OCI-LY7 (cell line): ENCODE measurements around the gene CXorf38.

Experiments
- CTCF ChIP-seq: fragments of 200-600 bp; sonication (generic); conservative IDR thresholded peaks from 2 replicates; pipeline ENCODE4 v1.5.1; 2014; ENCODE audit warnings: mild to moderate bottlenecking, antibody characterized with exemption, low read length, moderate library complexity, mixed read lengths
- EZH2phosphoT487 ChIP-seq: fragments of 200-600 bp; sonication (generic); IDR thresholded peaks from 2 replicates; pipeline ENCODE4 v1.6.1; 2018; ENCODE audit warnings: low read depth, borderline replicate concordance, mild to moderate bottlenecking, mixed run types, antibody characterized with exemption, low read length, moderate library complexity, mixed read lengths

GRCh38 chrX:40625294-40625693, 22.1 kb downstream of the CXorf38 start:
- no peak for TF ChIP-seq CTCF
- TF ChIP-seq EZH2phosphoT487: no peak
